Measurements from ENCODE around the gene CD38. TPM values are rescaled to one million over a fixed set of nuclear protein-coding genes. Genes with fewer than 3 reads are reported as not detected.

CD38 gene
- total RNA-seq, 1 experiment from 2014 or later = 0.17 TPM

DNA sequence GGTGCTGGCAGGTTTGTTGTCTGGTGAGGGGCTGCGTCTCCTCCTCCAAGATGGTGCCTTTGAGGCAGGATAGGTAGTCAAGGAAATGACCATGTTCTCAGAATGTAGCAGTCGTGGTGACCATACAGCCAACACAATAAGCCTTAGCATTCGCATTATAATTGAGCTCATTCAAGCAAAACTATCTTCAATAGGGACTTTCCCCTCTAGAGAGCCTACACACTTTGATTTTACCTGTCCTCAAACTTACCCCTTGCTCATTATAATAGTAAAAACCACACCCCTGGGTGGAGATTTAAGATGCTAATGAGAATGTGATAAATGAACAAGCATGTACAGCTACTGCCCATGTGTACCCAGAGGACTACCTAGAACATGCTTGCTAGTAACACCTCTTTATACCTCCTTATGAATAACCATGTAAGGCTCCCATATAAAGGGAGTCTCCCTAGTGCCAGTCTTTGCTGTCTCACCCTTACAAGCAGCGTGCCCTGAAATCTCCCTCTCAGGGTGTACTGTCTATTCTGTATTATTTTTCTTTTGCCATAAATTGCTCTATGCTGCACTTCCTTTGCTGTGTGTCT is 112.2 kb downstream of the CD38 start (continued):
- no peak for TF ChIP-seq PRDM15 (CRISPR knock-in tag; IDR thresholded peaks at IDR 0.05)
- TF ChIP-seq ZNF317 (CRISPR knock-in tag; IDR thresholded peaks at IDR 0.05; ENCODE audit: borderline replicate concordance, low read depth) = no peak
- TF ChIP-seq TEAD1 (CRISPR knock-in tag; IDR thresholded peaks at IDR 0.05) = no peak
- TF ChIP-seq AFF4 (CRISPR knock-in tag; IDR thresholded peaks at IDR 0.05; ENCODE audit: borderline replicate concordance) = no peak
- TF ChIP-seq ZNF121 (CRISPR knock-in tag; IDR thresholded peaks at IDR 0.05) = no peak
- no peak for TF ChIP-seq CTCF (IDR thresholded peaks at IDR 0.05)

- H3K27ac Mint-ChIP-seq = no peak overlapping the region
- CTCF ChIA-PET = interaction anchor here (1.1 to 1.6 kb wide), 4 partner anchors 9 to 85 kb away, joined by 3 to 8 read pairs (median 6); no protein-coding TSS in a partner anchor
- no peaks in the 10 kb centered on the region; the same call in 1 of the 2 replicates for H3K36me3 Mint-ChIP-seq
- H3K9me3 Mint-ChIP-seq = peaks cover 7% of the 10 kb centered on the region; the same call in 1 of the 2 replicates
- ATAC-seq (no peak), DNase-seq (ENCODE audit: low spot score) (no peak)
- H3K4me1 Mint-ChIP-seq = peaks cover 15% of the 10 kb centered on the region
- TF ChIP-seq MLX (CRISPR knock-in tag; IDR thresholded peaks at IDR 0.05) (no peak), ZNF232 (CRISPR knock-in tag; IDR thresholded peaks at IDR 0.05) (no peak), CREB1 (CRISPR knock-in tag; IDR thresholded peaks at IDR 0.05) (no peak), AR (CRISPR knock-in tag; IDR thresholded peaks at IDR 0.05) (no peak)
- no peak overlapping the region for H3K4me3 Mint-ChIP-seq
- POLR2A ChIA-PET = no interaction called here
- H3K27me3 Mint-ChIP-seq (ENCODE audit: low read depth) = no peaks in the 10 kb centered on the region
These were observed 113.2 kb downstream of the CD38 start for GRCh38 chr4:15891312-15891711.

All from WTC11 (cell line).